ENCODE results near the gene RAET1E.
"Not testable (repeated sequence)": the region's sequence is repeated elsewhere in the genome, so short reads cannot be mapped to it uniquely, and the experiment has no call there.

RAET1E gene

GRCh38 chr6:149864578-149865535, 33.1 kb downstream of the RAET1E start:
- in situ Hi-C loops (cut with HindIII; ENCODE audit: low pct_unique_long_range_greater_than_20kb, low sequenced_read_pairs): no loop called here
- TF ChIP-seq JUND (IDR thresholded peaks at IDR 0.05; ENCODE audit: low read depth): no peak
- peak; percentile 18 to 69 for DNase-seq (ENCODE audit: low read depth in 1 of 2, low spot score in 1 of 2)

GRCh38 chr6:149863698-149864577, 34.0 kb downstream of the RAET1E start, which contains the start of gene LRP11:
Gene LRP11, minus strand, starts transcription at chr6:149864359. Its CDS starts 339 bp downstream, at chr6:149864020.
- DNase-seq (ENCODE audit: low read depth in 1 of 2, low spot score in 1 of 2): peak; percentile 72 to 92
- no peak for TF ChIP-seq JUND (IDR thresholded peaks at IDR 0.05; ENCODE audit: low read depth)
- in situ Hi-C loops (cut with HindIII; ENCODE audit: low pct_unique_long_range_greater_than_20kb, low sequenced_read_pairs): no loop called here

GRCh38 chr6:149862922-149863697, 34.8 kb downstream of the RAET1E start:
- peak; percentile 33 to 97 for DNase-seq (ENCODE audit: low read depth in 1 of 2, low spot score in 1 of 2)

GRCh38 chr6:149862424-149862738, 35.5 kb downstream of the RAET1E start:
- in situ Hi-C loops (cut with HindIII; ENCODE audit: low pct_unique_long_range_greater_than_20kb, low sequenced_read_pairs); DNase-seq (ENCODE audit: low read depth in 1 of 2, low spot score in 1 of 2): not testable (repeated sequence)

More at GRCh38 chr6:149862922-149863697, 34.8 kb downstream of the RAET1E start:
- 0 out of 2 replicates have a peak, but pooled peaks have one; percentile 25 for TF ChIP-seq JUND (IDR thresholded peaks at IDR 0.05; ENCODE audit: low read depth)
- in situ Hi-C loops (cut with HindIII; ENCODE audit: low pct_unique_long_range_greater_than_20kb, low sequenced_read_pairs): no loop called here

- DNase-seq (ENCODE audit: low read depth in 1 of 2, low spot score in 1 of 2): no peak
- TF ChIP-seq JUND (IDR thresholded peaks at IDR 0.05; ENCODE audit: low read depth): no peak
- in situ Hi-C loops (cut with HindIII; ENCODE audit: low pct_unique_long_range_greater_than_20kb, low sequenced_read_pairs): no loop called here
Measured at GRCh38 chr6:149861603-149862423, 36.1 kb downstream of the RAET1E start.

GRCh38 chr6:149860834-149861602, 36.9 kb downstream of the RAET1E start:
- DNase-seq (ENCODE audit: low read depth in 1 of 2, low spot score in 1 of 2): peak in 1 of 2 experiments; percentile 80
- no peak for TF ChIP-seq JUND (IDR thresholded peaks at IDR 0.05; ENCODE audit: low read depth)
- in situ Hi-C loops (cut with HindIII; ENCODE audit: low pct_unique_long_range_greater_than_20kb, low sequenced_read_pairs): no loop called here

GRCh38 chr6:149860513-149860833, 37.4 kb downstream of the RAET1E start:
- in situ Hi-C loops (cut with HindIII; ENCODE audit: low pct_unique_long_range_greater_than_20kb, low sequenced_read_pairs): no loop called here
- no peak for DNase-seq (ENCODE audit: low read depth in 1 of 2, low spot score in 1 of 2)

GRCh38 chr6:149859938-149860337, 38.0 kb downstream of the RAET1E start:
- in situ Hi-C loops (cut with HindIII; ENCODE audit: low pct_unique_long_range_greater_than_20kb, low sequenced_read_pairs): no loop called here
- no peak for DNase-seq (ENCODE audit: low read depth in 1 of 2, low spot score in 1 of 2)
- no peak for TF ChIP-seq JUND (IDR thresholded peaks at IDR 0.05; ENCODE audit: low read depth)

More at GRCh38 chr6:149860513-149860833, 37.4 kb downstream of the RAET1E start:
- no peak for TF ChIP-seq JUND (IDR thresholded peaks at IDR 0.05; ENCODE audit: low read depth)

GRCh38 chr6:149859368-149859767, 38.5 kb downstream of the RAET1E start:
- peak in 1 of 2 experiments; percentile 80 for DNase-seq (ENCODE audit: low read depth in 1 of 2, low spot score in 1 of 2)
- no peak for TF ChIP-seq JUND (IDR thresholded peaks at IDR 0.05; ENCODE audit: low read depth)
- in situ Hi-C loops (cut with HindIII; ENCODE audit: low pct_unique_long_range_greater_than_20kb, low sequenced_read_pairs): no loop called here

GRCh38 chr6:149857541-149857940, 40.4 kb downstream of the RAET1E start:
- in situ Hi-C loops (cut with HindIII; ENCODE audit: low pct_unique_long_range_greater_than_20kb, low sequenced_read_pairs): no loop called here
- no peak for TF ChIP-seq JUND (IDR thresholded peaks at IDR 0.05; ENCODE audit: low read depth)
- DNase-seq (ENCODE audit: low read depth in 1 of 2, low spot score in 1 of 2): peak in 1 of 2 experiments; percentile 56

All from T47D (cell line).